CD4-positive, alpha-beta T cell treated with Interferon gamma for 1 hour (primary cell): ENCODE measurements around the gene CEP295NL.
"Not testable (repeated sequence)": the region's sequence is repeated elsewhere in the genome, so short reads cannot be mapped to it uniquely, and the experiment has no call there.

Experiments used
- DNase-seq: peaks from one replicate; pipeline ENCODE4 v3.0.0-alpha.2; 2020

The CEP295NL gene

GRCh38 chr17:78886954-78887353 is 16.0 kb downstream of the CEP295NL start:
- no peak for DNase-seq

GRCh38 chr17:78885956-78886355 is 17.0 kb downstream of the CEP295NL start:
- no peak for DNase-seq

- no peak for DNase-seq
Observed at GRCh38 chr17:78884876-78885667, 17.9 kb downstream of the CEP295NL start.

GRCh38 chr17:78884148-78884825 is 18.7 kb downstream of the CEP295NL start:
- DNase-seq, result no peak

GRCh38 chr17:78883533-78884131 is 19.4 kb downstream of the CEP295NL start:
- peak; percentile 35 for DNase-seq

- peak; percentile 78 for DNase-seq
Observed at GRCh38 chr17:78883089-78883532, 19.9 kb downstream of the CEP295NL start.

GRCh38 chr17:78882540-78883088 is 20.4 kb downstream of the CEP295NL start:
- peak; percentile 38 for DNase-seq

GRCh38 chr17:78879635-78880186 is 23.3 kb downstream of the CEP295NL start:
- DNase-seq, result peak; percentile 39

- no peak for DNase-seq
Observed at GRCh38 chr17:78878871-78879527, 24.0 kb downstream of the CEP295NL start.

GRCh38 chr17:78878261-78878660 is 24.7 kb downstream of the CEP295NL start:
- DNase-seq, result no peak

- DNase-seq, result not testable (repeated sequence)
Observed at GRCh38 chr17:78876954-78877517, 26.0 kb downstream of the CEP295NL start.

- no peak for DNase-seq
Observed at GRCh38 chr17:78876094-78876597, 26.9 kb downstream of the CEP295NL start.

- no peak for DNase-seq
Observed at GRCh38 chr17:78875363-78876093, 27.5 kb downstream of the CEP295NL start.

- no peak for DNase-seq
Observed at GRCh38 chr17:78873519-78874340, 29.3 kb downstream of the CEP295NL start.

GRCh38 chr17:78872486-78872885 is 30.5 kb downstream of the CEP295NL start:
- no peak for DNase-seq

GRCh38 chr17:78870621-78871020 is 32.4 kb downstream of the CEP295NL start:
- no peak for DNase-seq

GRCh38 chr17:78868391-78868790 is 34.6 kb downstream of the CEP295NL start:
- DNase-seq, result no peak

GRCh38 chr17:78867046-78867445 is 36.0 kb downstream of the CEP295NL start:
- not testable (repeated sequence) for DNase-seq

- DNase-seq, result peak; percentile 57
Observed at GRCh38 chr17:78865682-78866390, 37.2 kb downstream of the CEP295NL start.

GRCh38 chr17:78864117-78864516 is 38.9 kb downstream of the CEP295NL start:
- DNase-seq, result no peak
